Measurements from ENCODE around the gene PLAC8. TPM values are rescaled to one million over a fixed set of nuclear protein-coding genes. Genes with fewer than 3 reads are reported as not detected.

The PLAC8 gene
- total RNA-seq, 2 experiments from 2014 or later = 88.7 to 101 TPM

DNA sequence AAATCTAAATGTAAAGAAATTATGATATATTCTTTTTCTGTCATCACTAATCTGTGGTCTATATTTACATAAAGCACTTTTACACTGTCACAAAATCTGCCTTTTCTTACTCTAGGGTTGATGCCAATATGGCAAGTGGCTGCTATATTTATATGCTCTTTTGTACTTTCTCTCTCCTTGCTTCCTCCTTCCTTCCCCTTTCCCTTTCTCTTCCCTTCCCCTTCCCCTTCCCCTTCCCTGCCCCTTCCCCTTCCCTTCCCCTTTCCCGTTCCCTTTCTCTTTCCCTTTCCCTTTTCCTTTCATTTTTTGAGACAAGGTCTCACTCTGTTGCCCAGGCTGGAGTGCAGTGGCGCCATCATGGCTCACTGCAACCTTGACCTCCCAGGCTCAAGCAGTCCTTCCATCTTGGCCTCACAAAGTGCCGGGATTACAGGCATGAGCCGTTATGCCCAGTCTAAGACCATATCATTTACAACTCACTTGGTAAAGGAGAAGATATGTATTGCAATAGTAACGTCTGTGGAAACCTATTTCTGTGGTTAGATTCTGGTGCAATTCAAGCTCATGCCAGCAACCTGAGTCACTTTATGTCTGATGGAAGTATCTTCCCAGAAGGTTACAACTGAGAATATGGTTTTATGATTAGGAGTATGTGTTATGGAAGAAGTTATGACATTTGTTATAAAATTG, 13.9 kb upstream of the PLAC8 start:
- intact Hi-C loops (cut with micrococcal nuclease) = no loop called here
- CTCF ChIA-PET = no interaction called here
- DNase-seq (no peak), ATAC-seq (no peak)
- H3K27ac Mint-ChIP-seq = no peak overlapping the region
- TF ChIP-seq, protein P1, sequence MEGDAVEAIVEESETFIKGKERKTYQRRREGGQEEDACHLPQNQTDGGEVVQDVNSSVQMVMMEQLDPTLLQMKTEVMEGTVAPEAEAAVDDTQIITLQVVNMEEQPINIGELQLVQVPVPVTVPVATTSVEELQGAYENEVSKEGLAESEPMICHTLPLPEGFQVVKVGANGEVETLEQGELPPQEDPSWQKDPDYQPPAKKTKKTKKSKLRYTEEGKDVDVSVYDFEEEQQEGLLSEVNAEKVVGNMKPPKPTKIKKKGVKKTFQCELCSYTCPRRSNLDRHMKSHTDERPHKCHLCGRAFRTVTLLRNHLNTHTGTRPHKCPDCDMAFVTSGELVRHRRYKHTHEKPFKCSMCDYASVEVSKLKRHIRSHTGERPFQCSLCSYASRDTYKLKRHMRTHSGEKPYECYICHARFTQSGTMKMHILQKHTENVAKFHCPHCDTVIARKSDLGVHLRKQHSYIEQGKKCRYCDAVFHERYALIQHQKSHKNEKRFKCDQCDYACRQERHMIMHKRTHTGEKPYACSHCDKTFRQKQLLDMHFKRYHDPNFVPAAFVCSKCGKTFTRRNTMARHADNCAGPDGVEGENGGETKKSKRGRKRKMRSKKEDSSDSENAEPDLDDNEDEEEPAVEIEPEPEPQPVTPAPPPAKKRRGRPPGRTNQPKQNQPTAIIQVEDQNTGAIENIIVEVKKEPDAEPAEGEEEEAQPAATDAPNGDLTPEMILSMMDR (IDR thresholded peaks at IDR 0.05) = no peak
- H3K9me3 Mint-ChIP-seq = no peaks in the 10 kb centered on the region
- peaks cover 10% of the 10 kb centered on the region for H3K4me1 Mint-ChIP-seq (ENCODE audit: low read depth)
- H3K4me3 Mint-ChIP-seq = no peak overlapping the region
- no peaks in the 10 kb centered on the region for H3K36me3 Mint-ChIP-seq (ENCODE audit: low read depth)
- no peaks in the 10 kb centered on the region for H3K27me3 Mint-ChIP-seq
- POLR2A ChIA-PET = no interaction called here

DNA sequence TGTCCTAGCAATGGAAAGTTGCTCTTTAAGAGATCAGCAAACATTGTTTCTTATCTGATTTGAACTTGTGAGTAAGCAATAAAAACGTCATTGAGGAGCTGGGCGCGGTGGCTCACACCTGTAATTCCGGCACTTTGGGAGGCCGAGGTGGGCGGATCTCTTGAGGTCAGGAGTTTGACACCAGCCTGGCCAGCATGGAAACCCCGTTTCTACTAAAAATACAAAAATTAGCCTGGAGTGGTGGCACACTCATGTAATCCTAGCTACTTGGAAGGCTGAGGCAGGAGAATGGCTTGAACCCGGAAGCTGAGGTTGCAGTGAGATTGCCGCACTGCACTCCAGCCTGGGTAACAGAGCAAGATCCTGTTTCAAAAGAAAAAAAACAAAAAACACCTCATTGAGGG, 11.2 kb upstream of the PLAC8 start:
- ChIA-PET CTCF (interaction anchor here (1.1 to 1.7 kb wide), 3 partner anchors 15 to 127 kb away, joined by 3 to 7 read pairs (median 5); no protein-coding TSS in a partner anchor), POLR2A (interaction anchor here (1.1 to 2.4 kb wide), 2 partner anchors 12 to 15 kb away, joined by 3 to 9 read pairs; partner anchors contain the start of gene PLAC8)
- ATAC-seq (peak; percentile 76), DNase-seq (peak; percentile 59)
- Mint-ChIP-seq H3K27ac (peak overlapping the region; percentile 39), H3K36me3 (ENCODE audit: low read depth) (no peaks in the 10 kb centered on the region), H3K9me3 (peaks cover 2% of the 10 kb centered on the region), H3K4me3 (peak overlapping the region; percentile 5), H3K4me1 (ENCODE audit: low read depth) (peaks cover 10% of the 10 kb centered on the region), H3K27me3 (no peaks in the 10 kb centered on the region)
- TF ChIP-seq, protein P1 (IDR thresholded peaks at IDR 0.05) = no peak
- intact Hi-C loops (cut with micrococcal nuclease) = no loop called here

DNA sequence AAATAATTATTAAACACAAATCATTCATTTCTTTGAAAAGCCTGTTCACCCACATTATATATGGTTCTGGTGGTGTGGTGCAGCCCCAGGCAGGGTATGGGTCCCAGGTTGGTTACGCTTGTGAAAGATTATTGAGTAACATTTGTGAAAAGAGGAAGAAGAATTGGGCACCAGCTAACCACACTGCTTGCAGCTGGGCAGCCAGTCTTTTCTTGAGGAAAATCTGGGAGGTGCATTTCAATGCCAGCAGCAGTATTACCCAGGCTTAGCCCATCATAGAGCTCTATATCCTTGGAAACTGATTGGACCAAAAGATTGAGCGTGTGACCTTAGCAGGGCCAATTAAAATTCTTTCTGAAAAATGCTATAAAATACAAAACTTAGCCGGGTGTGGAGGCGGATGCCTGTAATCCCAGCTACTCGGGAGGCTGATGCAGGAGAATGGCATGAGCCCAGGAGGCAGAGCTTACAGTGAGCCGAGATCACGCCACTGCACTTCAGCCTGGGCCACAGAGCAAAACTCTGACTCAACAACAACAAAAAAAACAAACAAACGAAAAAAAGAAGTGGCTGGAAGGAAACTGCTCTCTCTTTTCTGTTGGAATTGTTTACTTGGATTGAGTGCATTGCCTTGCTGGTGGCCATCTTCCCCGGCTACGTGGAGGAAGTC, 9.7 kb upstream of the PLAC8 start:
- TF ChIP-seq, protein P1 (IDR thresholded peaks at IDR 0.05) = no peak
- no peak for ATAC-seq
- DNase-seq = no peak
- CTCF ChIA-PET = interaction anchor here (1.4 to 1.6 kb wide), 2 partner anchors 15 to 129 kb away, joined by 3 to 5 read pairs; no protein-coding TSS in a partner anchor
- Mint-ChIP-seq H3K36me3 (ENCODE audit: low read depth) (no peaks in the 10 kb centered on the region), H3K4me3 (no peak overlapping the region), H3K4me1 (ENCODE audit: low read depth) (peaks cover 10% of the 10 kb centered on the region), H3K27ac (no peak overlapping the region), H3K27me3 (no peaks in the 10 kb centered on the region), H3K9me3 (peaks cover 2% of the 10 kb centered on the region)
- intact Hi-C loops (cut with micrococcal nuclease) = no loop called here
- POLR2A ChIA-PET = interaction anchor here (1.8 kb wide), 2 partner anchors 10 to 94 kb away, joined by 3 to 4 read pairs; no protein-coding TSS in a partner anchor

DNA sequence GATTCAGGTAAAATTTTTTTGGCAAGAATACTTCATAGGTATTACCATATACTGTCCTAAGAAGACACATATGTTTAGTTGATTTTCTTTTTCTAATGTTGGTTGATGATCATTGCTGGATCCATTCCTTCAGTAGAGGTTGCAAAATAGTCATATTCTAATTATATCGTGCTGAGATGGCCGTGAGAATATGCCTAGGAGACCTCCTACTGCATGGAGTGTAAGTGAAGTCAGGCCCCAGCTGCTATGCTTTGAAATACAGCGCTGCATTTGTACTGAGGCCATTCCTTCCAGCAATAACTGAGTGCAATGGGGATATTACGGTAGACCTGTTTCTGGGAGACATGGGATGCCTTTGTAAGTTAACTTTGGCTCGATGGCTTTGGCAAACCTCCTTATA, 6.7 kb upstream of the PLAC8 start:
- no peak overlapping the region for H3K4me3 Mint-ChIP-seq
- TF ChIP-seq, protein P1 (IDR thresholded peaks at IDR 0.05) = no peak
- no peaks in the 10 kb centered on the region for H3K27me3 Mint-ChIP-seq
- H3K36me3 Mint-ChIP-seq (ENCODE audit: low read depth) = no peaks in the 10 kb centered on the region
- POLR2A ChIA-PET = interaction anchor here (0.6 to 1.0 kb wide), 3 partner anchors 8 to 86 kb away, joined by 3 to 5 read pairs (median 3); partner anchors contain the start of gene COPS4
- CTCF ChIA-PET = interaction anchor here (1.0 kb wide), 1 partner anchor 11 kb away, joined by 3 read pairs; no protein-coding TSS in a partner anchor
- DNase-seq (no peak), ATAC-seq (no peak)
- H3K4me1 Mint-ChIP-seq (ENCODE audit: low read depth) = peaks cover 13% of the 10 kb centered on the region
- H3K27ac Mint-ChIP-seq = no peak overlapping the region
- H3K9me3 Mint-ChIP-seq = peaks cover 2% of the 10 kb centered on the region
- intact Hi-C loops (cut with micrococcal nuclease) = no loop called here
